Ovary (tissue), 3 donors: Measurements from ENCODE around the gene SNX13.

Experiments
- CTCF ChIP-seq, 3 donors: fragments of 450-650 bp in 2 of 3; fragments of 200-600 bp in 1 of 3; IDR thresholded peaks; one replicate each; pipeline versions ENCODE4 v1.5.1 to v1.8.0; 2016 to 2022; ENCODE audit warnings: antibody characterized with exemption in 3 of 3, mild to moderate bottlenecking in 1 of 3
- EP300 ChIP-seq: sonication (generic); formaldehyde crosslinking; IDR thresholded peaks from one replicate; pipeline ENCODE4 v1.6.1; 2017; ENCODE audit warnings: antibody characterized with exemption
- POLR2A ChIP-seq: fragments of 450-650 bp; IDR thresholded peaks from one replicate; pipeline ENCODE4 v1.6.1; 2017; ENCODE audit warnings: antibody characterized with exemption, mild to moderate bottlenecking, moderate library complexity
- donor health status: DM: no; HTN: no; CAD: no.

- TF ChIP-seq CTCF (IDR thresholded peaks at IDR 0.05) (no peak), EP300 (no peak), POLR2A (no peak)
These were observed 48.6 kb upstream of the SNX13 start for GRCh38 chr7:17988858-17989257.
